GM18526 (cell line): ENCODE measurements around the gene NAA11.

Source experiments
- POLR2A ChIP-seq: IDR thresholded peaks from 3 replicates; pipeline ENCODE4 v1.6.1; 2011; ENCODE audit not compliant: insufficient read length; ENCODE audit errors: extremely low read depth

Gene NAA11

DNA sequence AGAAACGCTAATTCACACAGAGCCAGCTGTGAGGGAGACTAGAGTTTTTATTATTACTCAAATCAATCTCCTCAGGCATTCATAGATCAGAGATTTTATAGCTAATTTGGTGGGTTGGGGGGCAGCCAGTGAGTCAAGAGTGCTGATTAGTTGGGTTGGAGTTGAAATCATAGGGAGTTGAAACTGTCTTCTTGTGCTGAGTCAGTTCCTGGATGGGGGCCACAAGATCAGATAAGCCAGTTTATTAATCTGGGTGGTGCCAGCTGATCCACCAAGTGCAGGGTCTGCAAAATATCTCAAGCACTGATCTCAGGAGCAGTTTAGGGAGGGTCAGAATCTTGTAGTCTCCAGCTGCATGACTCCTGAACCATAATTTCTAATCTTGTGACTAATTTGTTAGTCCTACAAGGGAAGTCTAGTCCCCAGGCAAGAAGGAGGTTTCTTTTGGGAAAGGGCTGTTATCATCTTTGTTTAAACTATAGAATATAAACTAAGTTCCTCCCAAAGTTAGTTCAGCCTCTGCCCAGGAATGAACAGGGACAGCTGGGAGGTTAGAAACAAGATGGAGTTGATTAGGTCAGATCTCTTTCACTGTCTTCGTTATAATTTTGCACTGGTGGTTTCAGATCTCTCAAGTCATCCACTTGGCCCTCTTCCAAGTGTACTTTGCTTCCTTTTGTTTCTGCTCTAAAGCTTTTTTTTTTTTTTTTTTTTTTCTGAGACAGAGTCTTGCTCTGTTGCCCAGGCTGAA, 5.4 kb upstream of the NAA11 start:
- no peak for TF ChIP-seq POLR2A

DNA sequence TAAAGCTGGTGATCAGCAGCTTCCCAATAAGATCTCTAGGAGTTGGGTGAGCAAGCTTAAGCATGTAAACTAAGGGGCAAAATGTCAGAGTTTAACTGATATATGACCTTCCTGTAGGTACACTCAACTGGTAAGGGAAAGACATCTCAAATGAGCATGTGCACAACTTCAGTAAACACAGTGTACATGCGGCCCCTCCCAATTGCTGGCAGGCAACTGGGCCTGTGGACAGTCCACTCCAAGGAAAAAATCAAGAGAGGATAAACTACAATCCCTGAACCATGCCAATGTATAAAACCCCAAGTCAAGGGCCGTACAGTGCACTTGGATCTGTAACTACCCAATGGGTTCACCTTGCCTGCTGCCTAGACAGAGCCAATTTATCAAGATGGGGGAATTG, 4.9 kb upstream of the NAA11 start:
- TF ChIP-seq POLR2A: no peak

- TF ChIP-seq POLR2A: no peak
These were observed 425 bp downstream of the NAA11 start for GRCh38 chr4:79325436-79325835.

DNA sequence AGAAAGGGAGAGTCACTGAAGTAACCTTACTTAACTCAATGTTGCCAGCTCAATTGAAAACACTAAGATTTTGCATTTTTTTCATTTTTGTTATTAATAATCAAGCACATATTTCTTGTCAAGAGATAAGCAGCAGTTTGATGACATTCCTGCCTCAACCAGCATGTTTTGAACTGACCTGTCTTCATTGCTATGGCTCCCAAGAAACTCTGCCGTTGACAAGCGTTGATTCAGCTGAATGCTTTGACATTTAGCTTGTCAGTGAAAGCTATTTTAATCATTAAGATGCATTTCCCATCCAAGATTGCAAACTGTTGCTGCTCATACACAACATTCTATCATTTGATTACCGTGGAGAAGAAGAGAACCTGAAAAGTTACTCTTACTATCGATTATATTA, 5.9 kb downstream of the NAA11 start:
- no peak for TF ChIP-seq POLR2A

DNA sequence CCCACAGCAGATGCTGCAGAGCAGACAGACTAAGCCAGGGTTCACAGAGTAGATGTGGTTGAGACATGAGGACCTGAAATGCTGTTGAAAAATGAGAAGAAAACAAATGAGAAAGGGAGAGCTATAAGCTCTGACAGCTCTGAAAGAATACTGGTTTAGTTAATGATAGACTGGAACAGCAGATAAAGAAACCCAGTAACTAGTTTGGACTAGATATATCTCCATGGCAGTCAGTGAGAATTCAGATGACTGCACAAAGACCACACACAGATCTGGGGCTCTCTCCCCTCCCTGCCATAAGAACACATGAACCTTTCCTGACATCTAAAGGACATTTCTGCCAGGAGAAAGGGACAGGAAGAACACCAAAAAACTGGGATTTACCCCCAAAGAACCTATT, 8.2 kb downstream of the NAA11 start:
- TF ChIP-seq POLR2A: no peak

GRCh38 chr4:79315891-79316290, 10.0 kb downstream of the NAA11 start:
- TF ChIP-seq POLR2A: no peak

DNA sequence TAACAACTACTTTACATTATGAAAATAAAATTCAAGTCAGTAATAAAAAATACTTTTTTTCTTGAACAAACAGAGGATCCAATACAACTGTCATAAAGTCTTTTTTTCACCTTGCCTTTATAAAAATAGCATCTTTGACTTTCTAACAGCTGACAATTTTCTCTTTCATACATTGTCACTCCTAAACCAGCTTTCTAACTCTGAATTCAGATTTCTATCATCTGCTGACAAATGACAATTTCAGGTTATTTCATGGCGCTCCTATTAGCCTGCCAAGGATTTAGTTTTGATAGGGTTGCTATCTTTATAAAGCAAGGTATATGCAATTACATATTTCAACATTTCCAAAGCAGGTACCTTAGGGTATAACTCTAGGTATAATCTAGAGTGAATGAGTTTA, 14.6 kb downstream of the NAA11 start:
- no peak for TF ChIP-seq POLR2A

DNA sequence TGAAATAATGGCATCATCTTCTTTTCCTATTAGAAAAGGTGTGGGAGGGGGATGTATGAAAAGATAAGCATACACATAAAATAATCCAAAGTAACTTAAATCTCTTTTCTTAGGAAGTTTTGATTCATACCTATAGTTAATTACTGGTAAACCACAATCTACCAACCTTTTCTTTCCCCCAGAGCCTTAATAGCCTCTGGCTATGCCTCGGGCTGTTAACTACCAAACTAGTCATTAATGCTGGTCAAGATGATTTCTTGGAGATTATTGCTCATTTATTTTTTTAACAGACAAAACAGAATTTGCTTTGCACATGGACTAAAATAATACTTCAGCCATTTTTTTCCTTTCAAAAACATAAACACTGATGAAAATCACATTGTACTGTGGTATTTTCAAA, 16.9 kb downstream of the NAA11 start:
- TF ChIP-seq POLR2A: no peak

GRCh38 chr4:79308137-79308536, 17.7 kb downstream of the NAA11 start:
- TF ChIP-seq POLR2A: no peak

- no peak for TF ChIP-seq POLR2A
These were observed 19.1 kb downstream of the NAA11 start for GRCh38 chr4:79306795-79307194.

- no peak for TF ChIP-seq POLR2A
These were observed 25.6 kb downstream of the NAA11 start for GRCh38 chr4:79300280-79300679.

- no peak for TF ChIP-seq POLR2A
These were observed 27.4 kb downstream of the NAA11 start for GRCh38 chr4:79298484-79298883.

- no peak for TF ChIP-seq POLR2A
These were observed 27.8 kb downstream of the NAA11 start for GRCh38 chr4:79298027-79298426.

DNA sequence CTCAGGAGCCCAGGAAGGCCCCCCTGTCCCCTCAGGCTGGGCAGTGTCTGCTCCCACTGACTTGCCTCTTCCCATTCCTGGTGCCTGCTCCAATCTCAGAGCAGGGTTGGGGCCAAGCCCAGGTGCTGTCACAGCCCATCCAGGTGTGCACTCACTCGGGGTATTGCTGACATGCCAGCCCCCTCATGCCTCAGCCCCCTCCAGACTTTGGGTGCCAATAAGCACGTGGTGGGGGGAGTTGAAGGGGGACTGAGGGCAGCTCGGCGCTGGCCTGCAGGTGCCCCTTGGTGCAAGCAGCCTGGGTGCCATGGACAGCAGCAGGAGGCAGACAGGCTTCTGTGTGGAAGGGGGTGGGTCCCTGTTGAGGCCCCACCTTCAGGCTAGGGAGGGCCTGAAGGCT, 28.4 kb downstream of the NAA11 start:
- TF ChIP-seq POLR2A: no peak

DNA sequence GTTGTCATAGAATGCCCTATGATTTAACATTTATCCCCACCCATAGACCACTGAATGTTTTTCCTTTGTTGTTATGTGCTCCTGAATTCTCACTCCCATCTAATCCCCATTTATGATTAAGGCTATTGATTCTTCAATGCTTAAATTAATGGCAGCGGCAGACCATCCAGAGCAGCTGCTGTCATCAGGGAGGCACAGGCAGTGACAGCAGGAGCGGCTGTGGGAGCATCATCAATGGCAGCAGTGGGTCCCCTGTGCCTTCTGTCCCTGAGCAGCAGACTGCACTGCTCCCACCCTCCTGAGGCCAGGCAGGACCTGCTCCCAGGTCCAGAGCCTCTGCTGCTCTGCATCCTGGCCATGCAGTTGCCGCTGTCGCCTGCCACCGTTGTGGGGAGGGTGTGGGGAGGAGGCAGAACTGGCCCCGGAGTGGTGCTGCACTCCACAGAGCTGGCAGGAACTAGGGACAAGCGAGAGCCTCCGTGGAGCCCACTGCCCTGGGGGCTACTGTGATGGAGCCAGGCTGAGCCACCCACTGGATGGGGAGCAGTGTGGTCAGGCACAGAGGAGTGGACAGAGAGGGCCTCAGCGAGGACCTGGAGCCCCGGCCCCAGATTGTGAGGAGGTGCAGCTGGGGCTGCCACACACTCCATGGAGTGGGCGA, 29.0 kb downstream of the NAA11 start:
- TF ChIP-seq POLR2A: no peak

DNA sequence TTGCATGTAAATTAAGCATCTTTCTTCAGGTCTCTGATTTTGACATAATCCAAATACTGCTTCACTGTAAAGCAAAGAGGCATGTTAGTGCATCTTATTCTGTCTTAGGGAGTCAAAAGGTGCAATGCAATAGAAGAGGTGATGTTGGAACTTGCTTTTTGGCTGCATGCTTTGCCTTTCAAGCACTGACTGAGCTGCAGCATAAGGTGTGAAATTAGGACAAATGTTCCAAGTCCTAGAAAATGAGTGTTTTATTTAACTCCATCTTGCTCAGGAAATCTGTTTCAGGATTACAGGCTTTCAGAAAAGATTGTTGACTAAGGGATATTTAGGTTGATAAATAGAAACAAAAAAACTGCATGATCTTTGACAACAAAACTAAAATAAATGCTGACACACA, 30.8 kb downstream of the NAA11 start:
- no peak for TF ChIP-seq POLR2A

GRCh38 chr4:79294064-79294463, 31.8 kb downstream of the NAA11 start:
- no peak for TF ChIP-seq POLR2A
